Lung (tissue), 12 donors: ENCODE data around the gene GJD3. TPM values are rescaled to one million over a fixed set of nuclear protein-coding genes. Genes with fewer than 3 reads are reported as not detected.

Experiments
- ATAC-seq: fragments of 200-7000 bp; cut with Tn5 transposase; one replicate; pipeline ENCODE4 v1.9.1; 2020; ENCODE audit warnings: moderate number of reproducible peaks; ENCODE audit not compliant: insufficient read depth, low FRiP score
- DNase-seq, 3 donors: peaks; one replicate each; pipeline ENCODE4 v3.0.0-alpha.2; 2013 to 2017
- H3K27ac ChIP-seq, 2 donors: one replicate each; pipeline ENCODE4 v1.5.1; 2013; ENCODE audit warnings: mild to moderate bottlenecking in 2 of 2, moderate library complexity in 2 of 2, control low read depth in 1 of 2, inconsistent platforms in 1 of 2, low read depth in 1 of 2, low read length in 1 of 2
- H3K27me3 ChIP-seq, 3 donors: one replicate each; pipeline ENCODE4 v1.5.1; 2013; ENCODE audit warnings: low read length in 2 of 3; ENCODE audit not compliant: control insufficient read depth in 3 of 3, insufficient read depth in 3 of 3
- H3K36me3 ChIP-seq, 4 donors: one replicate each; pipeline ENCODE4 v1.5.1; 2013; ENCODE audit warnings: low read length in 4 of 4, mild to moderate bottlenecking in 1 of 4, moderate library complexity in 1 of 4; ENCODE audit not compliant: control insufficient read depth in 4 of 4, insufficient read depth in 4 of 4
- H3K4me1 ChIP-seq, 5 donors: one replicate each; pipeline ENCODE4 v1.5.1; 2013; ENCODE audit warnings: low read length in 5 of 5, mild to moderate bottlenecking in 2 of 5, moderate library complexity in 1 of 5; ENCODE audit not compliant: control insufficient read depth in 5 of 5, insufficient read depth in 5 of 5
- H3K4me3 ChIP-seq: one replicate; pipeline ENCODE4 v1.5.1; 2013; ENCODE audit warnings: mild to moderate bottlenecking, control low read depth, moderate library complexity
- H3K9ac ChIP-seq, 2 donors: one replicate each; pipeline ENCODE4 v1.5.1; 2013; ENCODE audit warnings: low read length in 2 of 2, control low read depth in 1 of 2; ENCODE audit not compliant: insufficient read depth in 1 of 2
- H3K9me3 ChIP-seq, 4 donors: one replicate each; pipeline ENCODE4 v1.5.1; 2013; ENCODE audit warnings: low read length in 3 of 4, mild to moderate bottlenecking in 1 of 4, moderate library complexity in 1 of 4; ENCODE audit not compliant: control insufficient read depth in 4 of 4, insufficient read depth in 3 of 4
- CTCF ChIP-seq: IDR thresholded peaks from 2 replicates; pipeline ENCODE4 v1.5.1; 2012; ENCODE audit warnings: mild to moderate bottlenecking; ENCODE audit errors: control extremely low read depth, extremely low read depth
- WGBS, 2 donors: extraction: QIAGEN DNeasy Blood & Tissue Kit; methylation state at CpG; one replicate each; pipeline ENCODE4 v1.1.7; 2013; 5-methylcytosine and 5-hydroxymethylcytosine counted together
- polyA plus RNA-seq, 2 donors: library from polyadenylated mRNA; stranded (reverse); fragments of 200-250 nt; gene quantifications; one replicate each; pipeline ENCODE4 v1.2.1, GENCODE V29; 2013
- total RNA-seq, 2 donors: library from RNA; depleted of rRNA in 1 of 2; stranded (reverse); fragments of >200 nt in 1 of 2; gene quantifications; one replicate each; pipeline ENCODE4 v1.2.1, GENCODE V29; 2014 to 2021
- donor health status: control.
- donor health status: control.
- donor health status: Bipolar disorder and iron deficiency.
- donor health status: healthy.
- donor health status: DM: yes; HTN: yes; CAD: no.

GJD3 gene
- total and polyA plus RNA-seq, 4 donors = 0.53 to 3.6 (median 1.4) TPM; not detected in 1

- Histone ChIP-seq H3K27me3 (no peaks in the 10 kb centered on the region), H3K9ac (peak overlapping the region; percentile 26 to 64), H3K4me1 (peaks cover 49 to 83% (median 63%) of the 10 kb centered on the region in 5 donors), H3K27ac (peak overlapping the region; percentile 87 to 98), H3K9me3 (no peaks in the 10 kb centered on the region), H3K4me3 (peak overlapping the region; percentile 53), H3K36me3 (peaks cover 0 to 4% (median 2%) of the 10 kb centered on the region in 4 donors)
- DNase-seq (peak; percentile 92 to 94 (median 93)), ATAC-seq (peak; percentile 9)
- TF ChIP-seq CTCF = no peak
- WGBS, 2 donors = 4 to 6% methylated on average over 19 of the region's 19 CpGs
Measured at GRCh38 chr17:40322358-40323315, 41.9 kb downstream of the GJD3 start.

DNA sequence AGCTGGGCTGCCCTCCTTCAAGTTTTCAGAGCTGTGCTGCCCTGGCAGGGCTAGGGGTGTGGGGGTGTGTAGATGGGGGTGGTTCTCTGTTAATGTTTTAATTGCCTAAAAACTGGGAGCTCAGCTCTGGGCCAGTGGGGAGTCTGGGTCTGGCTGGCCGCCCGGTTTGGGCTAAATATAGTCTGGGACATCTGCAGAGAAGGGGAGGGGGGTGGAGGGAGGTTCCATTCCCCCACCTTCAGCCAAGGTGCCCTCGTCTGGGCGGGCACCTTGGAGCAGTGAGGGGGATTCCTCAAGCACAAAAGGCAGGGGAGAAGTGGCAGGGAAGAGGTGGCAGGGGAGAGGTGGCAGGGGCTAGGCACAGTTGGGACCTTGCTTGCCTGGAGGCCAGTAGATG, 42.6 kb downstream of the GJD3 start:
- no peak for TF ChIP-seq CTCF
- Histone ChIP-seq H3K4me3 (peak overlapping the region; percentile 53), H3K9ac (peak overlapping the region in 1 of 2 donors; percentile 64), H3K27ac (peak overlapping the region; percentile 87 to 98), H3K4me1 (peaks cover 45 to 83% (median 61%) of the 10 kb centered on the region in 5 donors), H3K36me3 (peaks cover 0 to 4% (median 2%) of the 10 kb centered on the region in 4 donors), H3K27me3 (no peaks in the 10 kb centered on the region), H3K9me3 (no peaks in the 10 kb centered on the region)
- DNase-seq (peak in 2 of 3 donors; percentile 35 to 62), ATAC-seq (no peak)
- WGBS, 2 donors = 4% methylated on average over 4 of the region's 4 CpGs

DNA sequence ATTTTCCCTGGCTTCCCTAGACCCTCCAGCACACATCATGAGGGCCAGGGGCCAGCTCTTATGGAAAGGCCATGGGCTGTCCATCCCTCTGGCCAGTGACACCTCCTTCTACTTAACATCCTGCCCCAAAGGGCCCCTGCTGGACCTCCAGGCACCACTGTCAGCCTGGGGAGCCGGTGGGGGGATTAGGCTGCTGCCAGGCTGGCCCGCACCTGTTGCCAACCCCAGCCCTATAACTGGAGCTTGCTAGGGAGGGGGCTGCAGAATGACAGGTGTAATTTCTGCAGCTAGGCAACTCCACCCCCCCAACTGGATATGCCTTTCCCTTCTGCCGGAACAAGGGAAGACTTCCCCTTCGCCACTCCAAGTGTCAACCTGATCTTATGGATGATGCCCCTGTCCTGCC, 43.0 kb downstream of the GJD3 start:
- TF ChIP-seq CTCF = no peak
- peak overlapping the region; percentile 4 for H3K4me3 ChIP-seq
- H3K27ac ChIP-seq = peak overlapping the region; percentile 87 to 98
- peak overlapping the region in 1 of 2 donors; percentile 15 for H3K9ac ChIP-seq
- 38 to 63% methylated on average over 4 of the region's 4 CpGs for WGBS, 2 donors
- no peaks in the 10 kb centered on the region for H3K27me3 ChIP-seq
- H3K36me3 ChIP-seq = peaks cover 0 to 3% (median 1%) of the 10 kb centered on the region in 4 donors
- ATAC-seq (no peak), DNase-seq (no peak)
- H3K4me1 ChIP-seq = peaks cover 42 to 84% (median 61%) of the 10 kb centered on the region in 5 donors
- H3K9me3 ChIP-seq = no peaks in the 10 kb centered on the region
